ENCODE results near the gene SLC2A13.
"Not testable (repeated sequence)": the region's sequence is repeated elsewhere in the genome, so short reads cannot be mapped to it uniquely, and the experiment has no call there.

SLC2A13 gene

GRCh38 chr12:40104461-40105264, 1.2 kb downstream of the SLC2A13 start:
- no peak for DNase-seq (ENCODE audit: low read depth)

- no peak for DNase-seq (ENCODE audit: low read depth)
Observed at GRCh38 chr12:40103043-40103442, 2.8 kb downstream of the SLC2A13 start.

GRCh38 chr12:40101747-40102146, 4.1 kb downstream of the SLC2A13 start:
- no peak for DNase-seq (ENCODE audit: low read depth)

GRCh38 chr12:40099423-40099853, 6.4 kb downstream of the SLC2A13 start:
- no peak for DNase-seq (ENCODE audit: low read depth)

GRCh38 chr12:40098406-40099145, 7.3 kb downstream of the SLC2A13 start:
- DNase-seq (ENCODE audit: low read depth): no peak

DNA sequence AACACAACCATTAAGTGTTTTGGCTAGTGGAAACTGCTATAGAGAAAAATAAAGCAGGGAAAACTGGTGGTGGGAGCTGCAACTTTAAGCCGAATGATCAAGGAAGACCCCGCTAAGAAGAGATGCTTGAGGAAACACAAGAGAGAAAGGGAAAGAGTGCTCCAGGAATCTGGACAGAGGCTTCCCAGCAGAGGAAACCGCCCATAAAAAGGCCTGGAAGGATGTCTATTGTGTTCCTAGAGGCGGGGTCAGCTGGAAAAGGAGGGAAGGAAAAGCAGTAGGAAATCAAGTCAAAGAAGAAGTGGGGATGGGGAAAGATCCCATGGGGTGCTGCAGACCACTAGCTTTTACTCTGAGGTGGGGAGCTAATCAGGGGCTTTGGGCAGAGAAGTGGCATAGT, 12.4 kb downstream of the SLC2A13 start:
- no peak for DNase-seq (ENCODE audit: low read depth)

GRCh38 chr12:40086471-40086870, 19.4 kb downstream of the SLC2A13 start:
- DNase-seq (ENCODE audit: low read depth): no peak

DNA sequence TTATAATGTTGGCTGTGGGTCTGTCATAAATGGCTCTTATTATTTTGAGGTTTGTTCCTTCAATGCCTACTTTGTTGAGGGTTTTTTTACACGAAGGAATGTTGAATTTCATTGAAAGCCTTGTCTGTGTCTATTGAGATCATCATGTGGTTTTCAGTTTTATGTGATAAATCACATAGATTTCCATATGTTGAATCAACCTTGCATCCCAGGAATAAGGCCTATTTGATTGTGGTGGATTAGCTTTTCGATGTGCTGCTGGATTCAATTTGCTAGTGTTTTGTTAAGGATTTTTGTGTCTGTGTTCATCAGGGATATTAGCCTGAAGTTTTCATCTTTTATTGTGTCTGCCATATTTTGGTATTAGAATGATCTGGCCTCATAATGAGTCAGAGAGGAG, 27.6 kb downstream of the SLC2A13 start:
- no peak for DNase-seq (ENCODE audit: low read depth)

DNA sequence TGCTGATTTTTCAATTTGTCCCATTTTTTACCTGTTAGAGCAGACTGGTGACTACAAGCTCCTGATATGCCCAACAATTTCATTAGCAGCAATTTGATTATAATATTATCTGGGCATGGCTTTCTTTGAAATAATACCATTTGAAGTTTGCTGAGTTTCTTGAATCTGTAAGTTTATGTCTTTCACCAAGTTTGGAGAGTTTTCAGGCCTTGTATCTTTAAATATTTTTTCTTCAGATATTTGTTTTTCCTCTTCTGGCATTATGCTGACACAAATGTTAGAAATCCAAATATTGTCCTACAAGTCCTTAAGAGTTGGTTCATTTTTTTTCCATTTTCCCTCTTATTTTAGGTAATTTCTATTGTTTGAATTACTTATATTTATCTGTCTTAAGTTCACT, 30.4 kb downstream of the SLC2A13 start:
- DNase-seq (ENCODE audit: low read depth): no peak

DNA sequence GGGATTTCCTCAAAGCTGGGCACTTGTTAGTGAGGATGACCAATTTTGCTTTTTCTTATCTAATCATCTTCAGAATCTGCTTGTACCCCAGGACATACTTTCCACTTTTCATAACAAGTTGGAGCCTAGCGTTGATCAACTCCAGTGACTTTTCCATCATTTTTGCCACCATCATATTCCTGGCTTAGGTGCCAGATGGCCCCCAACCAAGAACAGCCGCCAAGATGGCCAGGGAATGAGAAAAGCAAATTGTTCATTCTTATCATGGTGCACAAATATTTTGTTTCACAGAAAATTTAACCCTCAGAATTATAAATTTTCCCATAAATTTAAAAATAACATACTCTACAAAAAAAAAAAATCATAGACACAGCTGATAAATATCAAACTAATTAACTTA, 37.5 kb downstream of the SLC2A13 start:
- DNase-seq (ENCODE audit: low read depth): no peak

- DNase-seq (ENCODE audit: low read depth): no peak
Observed at GRCh38 chr12:40065636-40066035, 40.2 kb downstream of the SLC2A13 start.

- no peak for DNase-seq (ENCODE audit: low read depth)
Observed at GRCh38 chr12:40063414-40063813, 42.5 kb downstream of the SLC2A13 start.

DNA sequence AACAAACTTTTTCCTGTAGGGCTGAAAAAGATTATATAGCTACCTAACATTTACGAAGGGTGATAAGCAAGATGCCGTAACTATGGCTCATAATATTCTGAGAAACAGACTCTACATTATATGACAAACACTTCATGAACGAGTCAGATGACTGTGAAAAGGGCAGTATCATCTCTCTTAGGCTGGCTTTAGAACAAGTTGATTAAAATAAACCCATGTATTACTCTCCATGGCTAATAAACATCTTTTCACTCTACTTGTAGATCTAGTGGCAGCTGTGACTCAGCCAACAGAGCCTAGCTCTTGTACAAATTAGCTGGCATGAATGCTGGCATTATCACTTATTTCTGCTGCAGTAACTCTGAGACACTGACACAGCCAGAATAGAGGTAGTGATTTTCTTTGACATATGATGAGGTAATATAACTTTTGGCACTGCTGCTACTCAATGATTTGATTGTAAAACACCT, 47.1 kb downstream of the SLC2A13 start:
- no peak for DNase-seq (ENCODE audit: low read depth)

DNA sequence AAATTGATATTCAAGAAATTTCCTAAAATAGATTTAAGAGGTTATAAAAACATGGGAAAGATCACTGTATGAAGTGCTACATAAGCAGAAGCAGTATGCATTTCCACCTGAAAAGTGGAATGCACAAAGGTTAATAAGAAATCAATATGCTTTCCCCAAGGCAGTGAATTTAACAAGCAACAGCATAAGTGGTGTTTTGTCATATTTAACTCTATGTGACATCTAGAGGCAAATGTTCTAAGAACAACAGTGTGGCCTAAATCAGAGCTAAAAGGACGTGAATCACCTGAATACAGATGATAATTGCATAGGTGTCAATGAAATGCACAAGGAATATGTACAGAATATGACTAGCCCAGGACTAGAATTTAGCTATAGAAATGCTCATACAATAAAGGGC, 49.5 kb downstream of the SLC2A13 start:
- DNase-seq (ENCODE audit: low read depth): no peak

GRCh38 chr12:40055776-40056175, 50.1 kb downstream of the SLC2A13 start:
- no peak for DNase-seq (ENCODE audit: low read depth)

DNA sequence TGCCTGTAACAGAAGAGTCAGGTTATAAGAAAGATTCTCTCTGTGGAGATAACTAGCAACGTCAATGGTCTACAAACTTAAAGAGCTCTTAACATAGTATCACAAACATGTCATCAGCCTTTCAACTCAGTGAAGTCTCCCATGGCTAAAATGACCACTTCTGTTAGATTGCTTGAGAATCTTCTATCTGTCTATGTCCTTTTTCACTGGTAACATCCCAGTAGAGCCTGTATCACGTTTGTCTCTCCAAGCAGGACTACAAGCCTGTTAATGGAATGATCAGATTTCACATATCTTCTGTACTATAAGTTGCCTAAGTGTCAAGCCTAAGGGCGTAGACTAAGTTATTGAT, 50.7 kb downstream of the SLC2A13 start:
- no peak for DNase-seq (ENCODE audit: low read depth)

DNA sequence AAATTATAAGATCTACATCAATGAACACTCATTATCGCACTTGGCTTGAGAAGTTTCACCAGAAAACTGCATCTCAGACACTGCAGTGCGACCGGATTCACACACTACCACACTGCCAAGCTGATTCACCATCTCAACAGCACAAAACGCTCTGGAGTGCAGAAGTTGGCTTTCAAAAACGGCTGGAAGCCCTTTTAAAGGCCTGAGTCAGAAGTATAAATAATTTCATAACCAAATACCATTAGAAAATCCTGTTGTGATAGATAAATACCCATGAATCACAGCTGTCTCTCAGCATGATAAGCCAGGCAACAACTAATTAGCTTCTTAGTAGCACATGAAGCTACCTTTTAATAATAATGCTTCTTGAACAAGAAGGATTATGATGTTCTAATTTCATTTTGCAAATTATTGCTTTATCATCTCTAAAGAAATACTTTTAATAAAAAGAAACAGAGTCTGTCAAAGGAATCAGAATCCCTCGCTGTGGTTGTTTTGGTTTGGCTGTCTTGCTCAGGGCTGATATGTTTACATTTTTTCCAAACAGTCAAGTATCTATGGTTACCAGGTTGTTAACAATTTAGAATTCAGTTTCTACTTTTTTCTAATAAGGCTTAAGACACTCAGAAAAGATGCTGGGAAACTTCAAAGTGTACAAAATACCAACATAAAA, 51.2 kb downstream of the SLC2A13 start:
- no peak for DNase-seq (ENCODE audit: low read depth)

DNA sequence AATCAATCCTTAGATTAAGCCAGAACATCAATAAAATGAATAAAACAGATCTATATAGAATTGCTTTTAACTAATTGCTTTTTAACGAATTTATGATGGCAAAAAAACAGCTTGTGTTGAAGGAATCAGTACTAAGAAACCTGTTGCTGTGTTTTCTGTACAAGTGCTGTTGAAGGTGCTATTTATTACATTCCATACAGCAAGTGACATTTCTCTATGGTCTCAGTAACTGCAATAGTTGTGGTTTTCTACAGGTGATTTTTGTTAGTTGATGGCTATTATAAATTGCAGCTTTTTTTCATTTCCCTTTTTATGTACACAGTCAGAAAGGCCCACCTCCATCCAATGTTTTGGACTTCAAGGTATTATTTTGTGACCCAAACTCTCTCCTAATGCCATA, 56.6 kb downstream of the SLC2A13 start:
- DNase-seq (ENCODE audit: low read depth): no peak

DNA sequence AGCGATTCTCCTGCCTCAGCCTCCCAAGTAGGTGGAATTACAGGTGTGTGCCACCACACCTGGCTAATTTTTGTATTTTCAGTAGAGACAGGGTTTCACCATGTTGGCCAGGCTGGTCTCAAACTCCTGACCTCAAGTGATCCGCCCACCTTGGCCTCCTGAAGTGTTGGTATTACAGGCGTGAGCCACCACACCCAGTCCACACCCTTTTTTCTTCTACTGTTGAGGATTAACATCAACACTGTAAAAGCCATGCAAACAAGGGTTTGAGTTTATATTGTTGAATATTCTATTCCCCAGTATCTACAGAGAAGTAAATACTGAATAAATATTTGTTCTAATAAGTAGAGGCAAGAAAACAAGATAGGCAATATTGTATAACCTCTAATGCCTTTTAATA, 58.9 kb downstream of the SLC2A13 start:
- DNase-seq (ENCODE audit: low read depth): not testable (repeated sequence)

DNA sequence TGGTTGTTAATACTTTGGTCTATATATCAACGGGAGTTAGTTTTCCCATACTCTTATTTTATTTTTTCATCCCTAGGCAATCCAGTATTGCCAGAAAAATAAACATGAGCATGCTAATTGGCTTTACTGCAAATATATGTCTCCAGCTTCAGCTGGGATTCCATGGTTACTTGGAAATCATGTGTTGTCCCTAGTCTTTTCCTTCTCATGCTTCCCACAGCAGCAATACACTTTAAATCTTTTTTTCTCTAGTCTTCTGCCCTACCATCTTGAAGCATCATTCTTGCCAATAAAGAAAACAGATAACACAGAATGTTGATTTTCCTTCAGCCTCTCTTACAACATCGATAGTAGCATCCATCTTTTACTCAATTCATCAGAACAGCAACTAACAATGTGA, 60.2 kb downstream of the SLC2A13 start:
- DNase-seq (ENCODE audit: low read depth): no peak

DNA sequence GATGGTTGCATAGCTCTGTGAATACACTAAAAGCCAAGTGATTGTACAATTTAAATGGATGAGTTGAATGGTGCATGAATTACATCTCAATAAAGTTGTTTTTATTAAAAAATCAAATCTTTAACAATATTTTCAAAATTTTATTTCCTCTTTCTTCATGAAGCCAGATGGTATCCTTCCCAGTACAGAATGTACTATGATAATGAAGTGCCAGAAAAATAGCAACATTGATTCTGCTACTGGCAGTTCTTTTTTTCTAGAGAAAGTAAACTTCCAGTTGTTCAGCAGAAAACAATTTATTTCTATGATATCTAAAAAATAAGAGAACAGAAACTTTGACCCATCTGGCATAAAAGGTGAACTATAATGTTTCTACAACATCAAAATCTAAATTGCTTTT, 61.5 kb downstream of the SLC2A13 start:
- no peak for DNase-seq (ENCODE audit: low read depth)

DNA sequence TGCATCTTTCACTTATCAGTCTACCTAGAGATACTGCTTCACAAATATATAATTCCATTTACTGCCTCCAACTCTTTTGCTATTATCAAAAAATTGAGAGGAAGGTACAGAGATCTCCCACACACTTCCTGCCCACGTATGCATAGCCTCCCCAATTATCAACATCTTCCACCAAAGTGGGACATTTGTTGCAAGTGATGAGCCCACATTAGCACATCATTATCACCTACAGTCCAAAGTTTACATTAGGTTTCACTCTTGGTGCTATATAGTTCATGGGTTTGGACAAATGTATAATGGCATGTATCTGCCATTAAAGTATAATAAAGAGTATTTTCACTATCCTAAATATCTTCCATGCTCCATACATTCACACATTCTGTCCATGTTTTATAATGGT, 66.3 kb downstream of the SLC2A13 start:
- DNase-seq (ENCODE audit: low read depth): no peak

GRCh38 chr12:40038619-40039018, 67.3 kb downstream of the SLC2A13 start:
- DNase-seq (ENCODE audit: low read depth): no peak
